Progenitor cell of endocrine pancreas (in vitro differentiated cells): ENCODE results near the gene LPP. TPM values are rescaled to one million over a fixed set of nuclear protein-coding genes. Genes with fewer than 3 reads are reported as not detected.

ENCODE experiments used
- DNase-seq: peaks from one replicate; pipeline ENCODE4 v3.0.0; 2021; ENCODE audit warnings: low spot score; ENCODE audit not compliant: unreplicated experiment
- H3K27ac Mint-ChIP-seq: 2 replicates; pipeline ENCODE4 v1.8.0; 2021; ENCODE audit warnings: mild to moderate bottlenecking, moderate library complexity, mixed read lengths
- H3K27me3 Mint-ChIP-seq: 2 replicates; pipeline ENCODE4 v1.8.0; 2021; ENCODE audit warnings: mixed read lengths
- H3K36me3 Mint-ChIP-seq: 2 replicates; pipeline ENCODE4 v1.8.0; 2022; ENCODE audit warnings: mixed read lengths; ENCODE audit not compliant: insufficient read depth
- H3K4me1 Mint-ChIP-seq: 2 replicates; pipeline ENCODE4 v1.8.0; 2021; ENCODE audit warnings: low read depth, mixed read lengths
- H3K4me3 Mint-ChIP-seq: 2 replicates; pipeline ENCODE4 v1.8.0; 2021; ENCODE audit warnings: low read depth, mild to moderate bottlenecking, moderate library complexity, mixed read lengths
- H3K9me3 Mint-ChIP-seq: 2 replicates; pipeline ENCODE4 v1.8.0; 2021; ENCODE audit warnings: low read depth, mixed read lengths
- total RNA-seq: library from RNA; stranded (reverse); gene quantifications from 2 replicates; pipeline ENCODE4 v1.2.1, GENCODE V29; 2021
- TF ChIP-seq, protein P1 (sequence below): fragments of 200-600 bp; sonication (generic); IDR thresholded peaks from one replicate; pipeline ENCODE4 v1.5.0; 2021; ENCODE audit warnings: antibody characterized with exemption, mild to moderate bottlenecking; ENCODE audit not compliant: unreplicated experiment

LPP gene
- total RNA-seq, 1 donor from 2014 or later, result 131 TPM

DNA sequence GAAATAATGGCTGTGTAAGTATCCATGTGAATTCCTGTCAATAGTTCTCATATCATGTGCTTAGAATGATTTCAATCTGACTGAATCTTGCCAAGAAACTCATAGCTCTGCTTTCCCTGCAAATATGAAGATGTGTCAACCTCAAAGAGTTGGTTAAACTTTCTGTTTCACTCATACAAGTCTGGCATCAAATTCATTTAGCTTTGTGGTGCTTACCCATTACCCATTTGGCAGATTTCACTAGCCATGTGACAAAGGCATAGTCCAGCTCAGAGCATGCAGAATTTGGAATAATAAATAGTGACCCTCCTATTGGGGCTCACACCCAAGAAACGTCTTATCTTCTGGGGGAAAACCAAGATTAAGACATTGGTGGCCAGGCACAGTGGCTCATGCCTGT lies 761.2 kb downstream of the LPP start:
- no peaks in the 10 kb centered on the region for H3K36me3 Mint-ChIP-seq
- H3K4me3 Mint-ChIP-seq, result no peak overlapping the region
- TF ChIP-seq, protein P1, sequence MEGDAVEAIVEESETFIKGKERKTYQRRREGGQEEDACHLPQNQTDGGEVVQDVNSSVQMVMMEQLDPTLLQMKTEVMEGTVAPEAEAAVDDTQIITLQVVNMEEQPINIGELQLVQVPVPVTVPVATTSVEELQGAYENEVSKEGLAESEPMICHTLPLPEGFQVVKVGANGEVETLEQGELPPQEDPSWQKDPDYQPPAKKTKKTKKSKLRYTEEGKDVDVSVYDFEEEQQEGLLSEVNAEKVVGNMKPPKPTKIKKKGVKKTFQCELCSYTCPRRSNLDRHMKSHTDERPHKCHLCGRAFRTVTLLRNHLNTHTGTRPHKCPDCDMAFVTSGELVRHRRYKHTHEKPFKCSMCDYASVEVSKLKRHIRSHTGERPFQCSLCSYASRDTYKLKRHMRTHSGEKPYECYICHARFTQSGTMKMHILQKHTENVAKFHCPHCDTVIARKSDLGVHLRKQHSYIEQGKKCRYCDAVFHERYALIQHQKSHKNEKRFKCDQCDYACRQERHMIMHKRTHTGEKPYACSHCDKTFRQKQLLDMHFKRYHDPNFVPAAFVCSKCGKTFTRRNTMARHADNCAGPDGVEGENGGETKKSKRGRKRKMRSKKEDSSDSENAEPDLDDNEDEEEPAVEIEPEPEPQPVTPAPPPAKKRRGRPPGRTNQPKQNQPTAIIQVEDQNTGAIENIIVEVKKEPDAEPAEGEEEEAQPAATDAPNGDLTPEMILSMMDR, result no peak
- no peak overlapping the region for H3K27ac Mint-ChIP-seq
- no peaks in the 10 kb centered on the region for H3K9me3 Mint-ChIP-seq
- peaks cover 3% of the 10 kb centered on the region for H3K27me3 Mint-ChIP-seq
- DNase-seq, result no peak
- peaks cover 8% of the 10 kb centered on the region for H3K4me1 Mint-ChIP-seq

- H3K27me3 Mint-ChIP-seq, result no peaks in the 10 kb centered on the region
- TF ChIP-seq, protein P1, result no peak
- H3K9me3 Mint-ChIP-seq, result no peaks in the 10 kb centered on the region
- peaks cover 11% of the 10 kb centered on the region for H3K4me1 Mint-ChIP-seq
- H3K27ac Mint-ChIP-seq, result no peak overlapping the region
- H3K4me3 Mint-ChIP-seq, result no peak overlapping the region
- no peak for DNase-seq
- H3K36me3 Mint-ChIP-seq, result no peaks in the 10 kb centered on the region
Observed at GRCh38 chr3:188916934-188917401, 763.0 kb downstream of the LPP start.

GRCh38 chr3:188918093-188918492 lies 764.1 kb downstream of the LPP start:
- peak overlapping the region; percentile 0 for H3K27ac Mint-ChIP-seq
- no peak overlapping the region for H3K4me3 Mint-ChIP-seq

GRCh38 chr3:188923671-188924070 lies 769.7 kb downstream of the LPP start:
- H3K4me1 Mint-ChIP-seq, result peaks cover 4% of the 10 kb centered on the region
- no peak overlapping the region for H3K27ac Mint-ChIP-seq
- no peaks in the 10 kb centered on the region for H3K27me3 Mint-ChIP-seq
- no peaks in the 10 kb centered on the region for H3K9me3 Mint-ChIP-seq
- TF ChIP-seq, protein P1, result no peak
- no peak overlapping the region for H3K4me3 Mint-ChIP-seq
- H3K36me3 Mint-ChIP-seq, result no peaks in the 10 kb centered on the region
- no peak for DNase-seq

More at GRCh38 chr3:188918093-188918492, 764.1 kb downstream of the LPP start:
- Mint-ChIP-seq H3K4me1 (peaks cover 12% of the 10 kb centered on the region), H3K36me3 (no peaks in the 10 kb centered on the region), H3K27me3 (no peaks in the 10 kb centered on the region), H3K9me3 (no peaks in the 10 kb centered on the region)
- DNase-seq, result no peak
- TF ChIP-seq, protein P1, result no peak

DNA sequence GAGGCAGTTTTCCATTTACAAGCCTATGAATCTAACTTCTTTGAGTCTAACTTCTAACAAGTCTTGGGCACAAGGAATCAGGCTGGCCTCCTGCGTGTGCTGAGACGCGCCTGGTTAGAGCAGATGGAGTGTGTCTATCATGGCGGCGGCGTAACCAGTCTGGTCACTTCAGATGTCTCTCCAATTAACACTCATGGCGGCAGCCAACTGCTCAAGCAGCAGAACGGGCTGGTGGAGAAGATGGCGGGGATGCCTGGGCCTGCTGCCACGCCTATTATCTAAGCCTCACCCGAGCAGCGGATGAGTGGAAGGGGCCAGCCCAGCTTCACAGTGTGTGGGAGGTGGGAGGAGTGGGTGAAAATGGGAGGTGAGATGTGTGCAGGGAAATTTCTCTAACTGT lies 771.4 kb downstream of the LPP start:
- H3K9me3 Mint-ChIP-seq, result no peaks in the 10 kb centered on the region
- no peaks in the 10 kb centered on the region for H3K27me3 Mint-ChIP-seq
- TF ChIP-seq, protein P1, result no peak
- H3K4me3 Mint-ChIP-seq, result no peak overlapping the region
- no peak for DNase-seq
- H3K36me3 Mint-ChIP-seq, result no peaks in the 10 kb centered on the region
- H3K4me1 Mint-ChIP-seq, result peaks cover 4% of the 10 kb centered on the region
- no peak overlapping the region for H3K27ac Mint-ChIP-seq
